Hepatocyte (in vitro differentiated cells): ENCODE data around the gene PSMD5. TPM values are rescaled to one million over a fixed set of nuclear protein-coding genes. Genes with fewer than 3 reads are reported as not detected.

Experiments
- DNase-seq: peaks from one replicate; pipeline ENCODE4 v3.0.0-alpha.2; 2016; ENCODE audit warnings: low spot score
- H2AFZ ChIP-seq: fragments of 200-600 bp; sonication (generic); 2 replicates; pipeline ENCODE4 v1.6.0; 2016; ENCODE audit warnings: antibody characterized with exemption, mild to moderate bottlenecking
- H3K27ac ChIP-seq: fragments of 200-600 bp; sonication (generic); 2 replicates; pipeline ENCODE4 v1.5.1; 2016; ENCODE audit warnings: mild to moderate bottlenecking
- H3K27me3 ChIP-seq: fragments of 200-600 bp; sonication (generic); 2 replicates; pipeline ENCODE4 v1.6.1; 2016
- H3K36me3 ChIP-seq: fragments of 200-600 bp; sonication (generic); replicated peaks from 2 replicates; pipeline ENCODE4 v1.5.1; 2016; ENCODE audit warnings: low read depth; ENCODE audit not compliant: insufficient read depth
- H3K4me1 ChIP-seq: fragments of 200-600 bp; sonication (generic); 2 replicates; pipeline ENCODE4 v1.5.1; 2016; ENCODE audit warnings: mild to moderate bottlenecking, moderate library complexity; ENCODE audit not compliant: insufficient read depth
- H3K4me2 ChIP-seq: fragments of 200-600 bp; sonication (generic); 2 replicates; pipeline ENCODE4 v1.6.0; 2016
- H3K4me3 ChIP-seq: fragments of 200-600 bp; sonication (generic); 2 replicates; pipeline ENCODE4 v1.5.1; 2016; ENCODE audit warnings: mild to moderate bottlenecking
- H3K79me2 ChIP-seq: fragments of 200-600 bp; sonication (generic); 2 replicates; pipeline ENCODE4 v1.6.0; 2017; ENCODE audit warnings: mild to moderate bottlenecking
- H3K9me2 ChIP-seq: fragments of 200-600 bp; sonication (generic); replicated peaks from 2 replicates; pipeline ENCODE4 v1.6.0; 2017; ENCODE audit warnings: mild to moderate bottlenecking; ENCODE audit not compliant: insufficient read depth
- H3K9me3 ChIP-seq: fragments of 200-600 bp; sonication (generic); 2 replicates; pipeline ENCODE4 v1.5.1; 2016; ENCODE audit warnings: low read depth, mild to moderate bottlenecking
- H4K20me1 ChIP-seq: fragments of 200-600 bp; sonication (generic); 2 replicates; pipeline ENCODE4 v1.6.0; 2016; ENCODE audit warnings: mild to moderate bottlenecking; ENCODE audit not compliant: insufficient read depth, poor library complexity, severe bottlenecking
- EZH2 ChIP-seq: fragments of 200-600 bp; sonication (generic); IDR thresholded peaks from 2 replicates; pipeline ENCODE4 v1.6.1; 2016; ENCODE audit warnings: antibody characterized with exemption, mild to moderate bottlenecking, borderline replicate concordance
- EZH2phosphoT487 ChIP-seq: fragments of 200-600 bp; sonication (generic); IDR thresholded peaks from one replicate; pipeline ENCODE4 v1.6.1; 2018; ENCODE audit warnings: antibody characterized with exemption, mild to moderate bottlenecking, low read depth, moderate library complexity; ENCODE audit not compliant: unreplicated experiment, severe bottlenecking
- WGBS: methylation state at CpG from one replicate; pipeline ENCODE4 v1.1.6; 2016; ENCODE audit warnings: low lambda C conversion rate; ENCODE audit errors: missing lambda C conversion rate; 5-methylcytosine and 5-hydroxymethylcytosine counted together
- polyA plus RNA-seq: library from polyadenylated mRNA; unstranded; fragments of >200 nt; fragmentation: Nextera tagmentation; extraction: Ambion mirVana; gene quantifications from 2 replicates; pipeline ENCODE4 v1.2.1, GENCODE V29; 2016
- total RNA-seq: library from RNA; depleted of rRNA; stranded (reverse); fragments of >200 nt; gene quantifications from 2 replicates; pipeline ENCODE4 v1.2.3, GENCODE V29; 2014
- TF ChIP-seq, protein P1 (sequence below): fragments of 200-600 bp; sonication (generic); IDR thresholded peaks from 2 replicates; pipeline ENCODE4 v1.5.1; 2016; ENCODE audit warnings: antibody characterized with exemption, mild to moderate bottlenecking; ENCODE audit not compliant: poor library complexity

Gene PSMD5
- total and polyA plus RNA-seq, 2 experiments from 2014 or later: 10.4 to 14.7 TPM

DNA sequence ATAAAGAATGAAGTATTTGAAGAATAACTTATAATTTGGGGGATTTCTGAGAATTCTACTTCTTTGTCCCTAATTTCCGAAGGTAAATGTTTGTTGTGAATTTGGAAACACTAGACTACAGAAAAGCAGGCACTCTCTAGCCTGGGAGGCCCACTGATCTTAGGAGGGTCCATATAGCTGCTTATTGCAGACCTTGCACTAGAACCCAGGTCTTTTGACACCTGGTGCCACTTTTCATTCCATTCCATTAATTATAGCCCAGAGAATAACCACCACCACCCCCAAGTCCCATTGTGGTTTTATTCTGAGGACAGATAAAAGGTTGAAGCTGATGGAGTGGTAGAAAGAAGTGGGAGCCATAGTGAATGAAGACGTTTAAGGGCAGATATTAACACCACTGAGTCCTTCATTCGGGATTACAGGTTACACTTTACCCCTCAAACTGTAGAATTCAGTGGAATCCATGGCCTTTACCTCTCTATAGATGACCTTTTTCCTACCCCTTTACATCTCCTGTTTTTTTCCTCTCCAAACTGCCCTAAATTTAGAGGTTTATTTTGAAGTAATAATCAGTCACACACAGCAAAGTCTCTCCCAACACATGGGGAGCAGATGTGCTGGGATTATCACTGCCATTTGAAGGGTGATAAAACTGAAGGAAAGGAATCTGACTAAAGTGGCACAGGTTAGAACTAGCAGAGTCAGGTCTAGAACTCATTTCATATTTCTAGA, 12.0 kb upstream of the PSMD5 start:
- Histone ChIP-seq H3K4me3 (no peak overlapping the region), H2AFZ (no peak overlapping the region), H3K4me1 (peaks cover 11% of the 10 kb centered on the region), H3K4me2 (no peak overlapping the region), H3K9me3 (no peaks in the 10 kb centered on the region), H4K20me1 (no peaks in the 10 kb centered on the region), H3K36me3 (no peaks in the 10 kb centered on the region), H3K9me2 (no peaks in the 10 kb centered on the region), H3K27ac (no peak overlapping the region), H3K79me2 (no peaks in the 10 kb centered on the region), H3K27me3 (no peaks in the 10 kb centered on the region)
- TF ChIP-seq EZH2phosphoT487: no peak
- TF ChIP-seq EZH2: no peak
- TF ChIP-seq, protein P1, sequence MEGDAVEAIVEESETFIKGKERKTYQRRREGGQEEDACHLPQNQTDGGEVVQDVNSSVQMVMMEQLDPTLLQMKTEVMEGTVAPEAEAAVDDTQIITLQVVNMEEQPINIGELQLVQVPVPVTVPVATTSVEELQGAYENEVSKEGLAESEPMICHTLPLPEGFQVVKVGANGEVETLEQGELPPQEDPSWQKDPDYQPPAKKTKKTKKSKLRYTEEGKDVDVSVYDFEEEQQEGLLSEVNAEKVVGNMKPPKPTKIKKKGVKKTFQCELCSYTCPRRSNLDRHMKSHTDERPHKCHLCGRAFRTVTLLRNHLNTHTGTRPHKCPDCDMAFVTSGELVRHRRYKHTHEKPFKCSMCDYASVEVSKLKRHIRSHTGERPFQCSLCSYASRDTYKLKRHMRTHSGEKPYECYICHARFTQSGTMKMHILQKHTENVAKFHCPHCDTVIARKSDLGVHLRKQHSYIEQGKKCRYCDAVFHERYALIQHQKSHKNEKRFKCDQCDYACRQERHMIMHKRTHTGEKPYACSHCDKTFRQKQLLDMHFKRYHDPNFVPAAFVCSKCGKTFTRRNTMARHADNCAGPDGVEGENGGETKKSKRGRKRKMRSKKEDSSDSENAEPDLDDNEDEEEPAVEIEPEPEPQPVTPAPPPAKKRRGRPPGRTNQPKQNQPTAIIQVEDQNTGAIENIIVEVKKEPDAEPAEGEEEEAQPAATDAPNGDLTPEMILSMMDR: no peak
- no peak for DNase-seq
- WGBS: 79% methylated on average over 3 of the region's 3 CpGs

DNA sequence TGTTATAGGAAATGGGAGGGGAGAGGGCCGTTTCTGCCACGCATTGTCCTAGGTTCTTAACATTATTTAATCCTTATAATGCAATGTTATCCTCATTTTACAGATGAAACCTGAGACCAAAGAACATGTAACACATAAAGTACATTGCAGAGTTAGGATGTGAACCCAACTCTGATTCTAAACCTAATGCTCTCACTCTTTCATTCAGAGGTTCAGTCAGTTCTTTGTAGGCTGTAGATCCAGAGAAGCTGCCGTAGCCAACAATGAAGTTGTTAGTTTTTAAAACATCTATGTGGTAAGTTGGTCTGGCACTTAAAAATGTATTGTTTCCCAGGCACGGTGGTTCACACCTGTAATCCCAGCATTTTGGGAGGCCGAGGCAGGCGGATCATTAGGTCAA, 10.5 kb upstream of the PSMD5 start:
- H3K27me3 ChIP-seq: no peaks in the 10 kb centered on the region
- no peak overlapping the region for H3K4me3 ChIP-seq
- H2AFZ ChIP-seq: no peak overlapping the region
- H3K36me3 ChIP-seq: no peaks in the 10 kb centered on the region
- no peaks in the 10 kb centered on the region for H3K9me3 ChIP-seq
- WGBS: 88% methylated on average over 6 of the region's 6 CpGs
- H3K79me2 ChIP-seq: no peaks in the 10 kb centered on the region
- H3K27ac ChIP-seq: no peak overlapping the region
- H4K20me1 ChIP-seq: no peaks in the 10 kb centered on the region
- TF ChIP-seq EZH2 (no peak), EZH2phosphoT487 (no peak)
- TF ChIP-seq, protein P1: no peak
- H3K9me2 ChIP-seq: no peaks in the 10 kb centered on the region
- H3K4me2 ChIP-seq: no peak overlapping the region
- DNase-seq: no peak
- peaks cover 11% of the 10 kb centered on the region for H3K4me1 ChIP-seq

DNA sequence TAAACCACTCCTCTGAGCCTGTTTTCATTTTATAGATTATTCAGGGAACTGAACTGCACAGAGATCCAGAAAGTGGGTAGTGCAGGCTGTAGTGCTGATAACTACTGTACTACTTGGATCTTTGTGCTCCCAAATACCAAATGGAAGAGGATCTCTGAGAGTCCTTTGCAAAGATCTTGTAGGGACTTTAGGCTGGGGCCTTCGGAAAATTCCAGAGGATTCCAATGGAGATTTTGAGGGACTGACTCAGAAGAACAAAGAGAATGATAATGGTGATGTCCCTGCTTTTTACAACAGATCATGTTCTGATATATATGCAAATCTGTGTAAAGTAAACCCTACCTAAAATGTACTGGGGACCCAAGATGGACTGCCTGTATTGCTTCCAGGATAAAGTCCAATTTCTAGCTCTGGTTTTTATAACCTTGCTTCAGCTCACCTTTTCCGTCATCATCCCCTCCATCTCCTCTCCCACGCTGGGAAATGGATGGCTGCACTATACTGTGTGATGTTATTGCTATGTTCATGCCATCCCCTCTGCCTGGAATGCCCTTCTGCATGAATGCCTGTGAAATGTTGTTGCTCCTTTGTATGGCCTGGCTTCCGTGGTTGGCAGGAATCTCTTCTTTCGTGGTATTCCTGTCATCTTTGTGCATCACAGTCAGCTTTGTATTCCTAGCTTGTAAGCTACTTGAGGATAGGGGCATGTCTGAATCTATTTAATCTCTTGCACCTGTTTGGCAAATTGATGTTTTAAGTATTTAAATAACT, 9.7 kb upstream of the PSMD5 start:
- peaks cover 11% of the 10 kb centered on the region for H3K4me1 ChIP-seq
- no peak for DNase-seq
- no peak overlapping the region for H3K4me2 ChIP-seq

More for the DNA sequence above, 9.7 kb upstream of the PSMD5 start:
- H3K36me3 ChIP-seq: no peaks in the 10 kb centered on the region
- H3K4me3 ChIP-seq: no peak overlapping the region
- no peak for TF ChIP-seq EZH2
- no peak for TF ChIP-seq EZH2phosphoT487
- TF ChIP-seq, protein P1: no peak
- no peaks in the 10 kb centered on the region for H3K9me3 ChIP-seq
- no peaks in the 10 kb centered on the region for H3K9me2 ChIP-seq
- H3K27ac ChIP-seq: peak overlapping the region; percentile 74
- 71% methylated on average over 5 of the region's 5 CpGs for WGBS
- H4K20me1 ChIP-seq: no peaks in the 10 kb centered on the region
- H3K79me2 ChIP-seq: no peaks in the 10 kb centered on the region
- H3K27me3 ChIP-seq: no peaks in the 10 kb centered on the region
- H2AFZ ChIP-seq: no peak overlapping the region
